GM10847 (cell line): ENCODE measurements around the gene CHN1.

Experiments used
- POLR2A ChIP-seq: IDR thresholded peaks from 2 replicates; pipeline ENCODE4 v1.6.1; 2011; ENCODE audit not compliant: insufficient read length; ENCODE audit errors: extremely low read depth

Gene CHN1

GRCh38 chr2:174761837-174762236, 243.3 kb downstream of the CHN1 start:
- TF ChIP-seq POLR2A = no peak

DNA sequence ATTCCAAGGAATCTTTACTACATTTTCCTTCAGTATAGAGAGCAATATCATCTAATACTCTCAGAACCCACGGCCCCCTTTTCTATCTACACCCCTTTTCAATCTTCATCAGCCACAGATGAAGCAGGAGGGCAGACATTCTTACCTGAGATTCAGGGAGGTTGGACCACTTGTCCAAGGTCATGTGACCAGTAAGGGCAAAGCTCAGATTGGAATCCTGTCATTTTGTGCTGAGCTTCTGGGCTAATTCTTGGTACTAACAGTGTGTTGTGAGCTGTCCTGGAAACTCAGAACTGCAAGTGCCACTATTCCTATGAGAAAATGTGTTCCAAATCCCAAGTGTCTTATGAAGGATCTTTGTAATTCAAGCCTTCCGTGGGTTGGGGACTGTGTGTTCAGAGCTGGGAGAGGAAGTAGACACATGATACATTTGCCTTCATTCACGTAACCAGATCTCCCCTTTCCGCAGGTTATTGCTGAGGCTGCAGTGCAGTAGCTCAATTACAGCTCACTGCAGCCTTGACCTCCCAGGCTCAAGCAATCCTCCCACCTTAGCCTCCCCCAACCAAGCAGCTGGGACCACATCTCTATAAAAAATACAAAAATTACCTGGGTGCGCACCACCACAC, 244.2 kb downstream of the CHN1 start:
- TF ChIP-seq POLR2A = no peak

- no peak for TF ChIP-seq POLR2A
Measured at GRCh38 chr2:174759381-174760065, 245.7 kb downstream of the CHN1 start.

DNA sequence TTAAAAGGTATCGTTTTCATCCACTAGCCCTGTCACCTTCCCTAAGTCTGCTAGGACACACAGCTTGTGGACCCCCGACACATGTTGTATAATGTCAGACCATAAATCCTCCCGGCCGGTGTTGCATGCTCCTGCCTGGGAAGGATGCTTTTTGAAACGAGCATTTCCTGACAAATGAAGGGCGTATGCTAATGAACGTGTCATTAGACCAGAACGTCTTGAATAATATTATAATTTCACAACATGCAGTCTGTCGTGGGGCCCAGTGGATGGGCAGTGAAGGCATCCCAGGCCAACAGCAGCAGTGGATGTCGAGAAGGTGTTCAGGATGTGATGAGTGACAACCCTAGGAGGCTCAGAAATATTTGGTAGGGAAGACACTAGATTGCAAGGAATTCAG, 248.4 kb downstream of the CHN1 start:
- no peak for TF ChIP-seq POLR2A

- no peak for TF ChIP-seq POLR2A
Measured at GRCh38 chr2:174753038-174753633, 252.0 kb downstream of the CHN1 start.

DNA sequence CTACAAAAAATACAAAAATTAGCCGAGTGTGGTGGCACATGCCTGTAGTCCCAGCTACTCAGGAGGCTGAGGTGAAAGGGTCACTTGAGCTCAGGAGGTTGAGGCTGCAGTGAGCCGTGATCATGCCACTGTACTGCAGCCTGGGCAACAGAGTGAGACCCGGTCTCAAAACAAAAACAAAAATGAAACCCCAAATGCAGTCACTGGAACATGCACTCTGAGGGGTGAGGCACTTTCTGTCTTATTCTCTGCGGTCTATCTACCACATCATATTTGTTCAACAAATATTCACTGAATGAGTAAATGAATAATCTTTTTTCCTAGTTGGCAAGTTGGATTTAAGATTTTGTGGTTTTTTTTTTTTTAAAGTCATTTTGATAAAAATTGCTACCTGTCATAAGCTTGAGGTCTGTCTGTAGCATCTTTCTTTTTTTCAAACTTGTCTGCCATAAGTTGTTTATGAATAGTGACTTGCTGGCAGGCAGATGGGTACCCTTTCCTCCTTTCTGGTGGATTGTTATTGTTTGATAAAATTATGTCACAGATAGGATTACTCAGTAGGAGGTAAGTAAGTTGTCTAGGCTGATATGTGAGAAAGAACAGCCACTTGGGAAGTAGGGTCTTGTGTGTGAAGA, 252.7 kb downstream of the CHN1 start:
- TF ChIP-seq POLR2A = no peak

GRCh38 chr2:174750923-174751441, 254.2 kb downstream of the CHN1 start:
- TF ChIP-seq POLR2A = no peak

DNA sequence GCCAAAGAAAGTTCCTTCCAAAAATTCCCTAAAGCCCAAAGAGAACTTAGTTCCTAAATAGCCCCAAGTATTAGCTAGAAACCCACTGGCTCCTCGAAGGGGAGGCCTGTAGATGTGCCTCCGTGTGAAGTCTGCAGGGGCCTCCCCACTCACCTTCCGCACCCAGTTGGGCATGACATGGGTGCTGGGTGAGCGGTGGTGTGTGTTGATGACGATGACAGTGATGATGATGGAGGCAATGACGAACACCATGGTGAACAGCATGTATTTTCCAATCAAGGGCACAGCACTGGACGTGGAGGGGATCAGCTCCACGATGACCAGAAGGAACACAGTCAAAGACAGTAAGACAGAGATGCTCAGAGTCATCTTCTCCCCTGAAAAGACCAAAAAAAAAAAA, 255.4 kb downstream of the CHN1 start:
- TF ChIP-seq POLR2A = no peak

DNA sequence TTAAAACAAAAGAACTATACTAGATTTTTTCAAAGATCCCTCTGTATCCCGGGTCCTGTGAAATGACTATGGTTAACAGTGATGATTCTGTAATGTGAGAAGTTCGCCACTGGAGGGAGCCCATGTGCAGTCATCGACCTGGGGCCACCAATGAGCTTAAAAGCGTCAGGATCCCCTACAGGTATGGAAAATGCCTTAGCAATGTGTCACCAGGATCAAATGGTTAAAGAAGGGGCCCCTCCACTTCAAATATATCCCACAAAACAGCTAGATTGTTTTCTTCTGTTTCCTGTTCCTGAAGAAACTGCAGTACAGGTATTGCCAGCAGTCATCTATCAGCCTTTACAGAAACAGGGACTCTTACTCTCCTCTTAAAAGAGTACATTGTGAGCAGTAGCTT, 256.2 kb downstream of the CHN1 start:
- no peak for TF ChIP-seq POLR2A
